Kidney (tissue), 14 donors: ENCODE measurements around the gene USP25. TPM values are rescaled to one million over a fixed set of nuclear protein-coding genes. Genes with fewer than 3 reads are reported as not detected.

Experiments
- DNase-seq, 5 donors: peaks; one replicate each; pipeline ENCODE4 v3.0.0-alpha.2; 2013 to 2020
- FAIRE-seq: peaks from 2 replicates; lab custom pipeline; 2012; peaks lifted over from hg19 to GRCh38; lab: Jason Lieb, UNC
- H3K27ac ChIP-seq, 2 donors: one replicate each; pipeline ENCODE4 v1.7.0; 2013; ENCODE audit warnings: low read depth in 2 of 2, low read length in 2 of 2, inconsistent platforms in 1 of 2
- H3K27me3 ChIP-seq: one replicate; pipeline ENCODE4 v1.7.1; 2013; ENCODE audit warnings: low read length, inconsistent platforms; ENCODE audit not compliant: control insufficient read depth, insufficient read depth
- H3K36me3 ChIP-seq, 3 donors: one replicate each; pipeline versions ENCODE4 v1.7.0 to v1.7.1; 2013; ENCODE audit warnings: low read length in 3 of 3, control low read depth in 1 of 3, inconsistent platforms in 1 of 3; ENCODE audit not compliant: insufficient read depth in 3 of 3, control insufficient read depth in 2 of 3
- H3K4me1 ChIP-seq, 3 donors: one replicate each; pipeline versions ENCODE4 v1.7.0 to v1.7.1; 2013; ENCODE audit warnings: low read length in 3 of 3, inconsistent platforms in 1 of 3, low read depth in 1 of 3; ENCODE audit not compliant: control insufficient read depth in 2 of 3, insufficient read depth in 2 of 3
- H3K4me3 ChIP-seq, 3 donors: one replicate each; pipeline versions ENCODE4 v1.7.0 to v1.8.1; 2013; ENCODE audit warnings: low read length in 3 of 3, control low read depth in 1 of 3, inconsistent platforms in 1 of 3
- H3K9ac ChIP-seq, 3 donors: one replicate each; pipeline versions ENCODE4 v1.7.0 to v1.7.1; 2013; ENCODE audit warnings: low read length in 3 of 3, control low read depth in 1 of 3, inconsistent platforms in 1 of 3
- H3K9me3 ChIP-seq, 3 donors: one replicate each; pipeline versions ENCODE4 v1.7.0 to v1.7.1; 2013; ENCODE audit warnings: low read length in 3 of 3, control low read depth in 1 of 3, inconsistent platforms in 1 of 3; ENCODE audit not compliant: control insufficient read depth in 2 of 3, insufficient read depth in 1 of 3
- intact Hi-C: fragments of 100-400 bp; cut with DNase I; formaldehyde crosslinking; loops from one replicate; pipeline ENCODE4 v1.11.1; 2022
- polyA plus RNA-seq: library from polyadenylated mRNA; stranded (reverse); fragments of 350-450 nt; fragmentation: Illumina TruSeq; extraction: RNeasy Lipid Tissue Mini Kit (QIAGEN cat#74804); gene quantifications from one replicate; pipeline ENCODE4 v1.2.3, GENCODE V29; 2014; ENCODE audit warnings: low read depth, low replicate concordance; ENCODE audit not compliant: insufficient read depth
- total RNA-seq: library from RNA; stranded (reverse); fragmentation: NEBNext Ultra II Directional; extraction: Animal tissue kit (Norgen Biotek cat#: 25700); gene quantifications from one replicate; pipeline ENCODE4 v1.2.1, GENCODE V29; 2021
- TF ChIP-seq, protein P1 (sequence below): IDR thresholded peaks from 3 replicates; pipeline ENCODE4 v1.5.1; 2012; ENCODE audit warnings: mild to moderate bottlenecking, moderate library complexity, borderline replicate concordance; ENCODE audit not compliant: insufficient read depth; ENCODE audit errors: extremely low read depth
- donor health status: control.
- donor health status: control.
- donor health status: control.
- donor health status: control.
- donor health status: control.
- donor health status: DM: yes; HTN: yes; CAD: no.
- donor health status: Normal renal cell carcinoma (clear cell type).

USP25 gene
- total and polyA plus RNA-seq, 2 donors from 2014 or later = 14.0 to 51.6 TPM

DNA sequence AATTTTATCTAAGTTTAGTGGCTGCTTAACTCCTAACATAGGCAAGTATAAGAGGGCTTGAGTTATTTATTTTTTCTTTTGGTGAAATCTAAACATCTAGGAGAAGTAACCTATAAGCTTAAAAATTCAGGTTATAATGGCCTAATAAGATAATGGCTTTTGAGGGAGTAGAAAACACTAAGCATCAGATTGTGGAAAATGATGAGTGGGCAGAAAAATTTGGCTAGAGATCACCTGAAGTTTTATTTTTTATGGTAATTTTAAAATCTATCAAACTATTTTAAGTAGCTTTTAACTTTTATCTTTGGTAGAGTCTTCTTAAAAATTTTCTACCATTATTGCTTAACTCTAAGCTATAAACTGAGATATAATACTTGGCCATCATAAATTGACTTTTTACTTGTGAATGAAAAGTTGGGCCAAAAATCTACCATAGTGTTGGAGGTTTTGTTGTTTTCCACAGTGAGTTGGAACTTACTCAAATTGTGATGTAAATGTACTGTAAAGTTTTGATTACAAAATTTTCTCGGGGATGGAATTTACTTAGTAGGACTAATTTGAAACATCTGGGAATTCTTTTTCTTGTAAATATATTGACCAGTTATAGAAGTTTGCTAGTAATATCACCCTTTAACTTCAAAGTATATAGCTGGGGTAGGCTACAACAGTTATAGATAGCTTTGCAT lies 63.9 kb downstream of the USP25 start:
- intact Hi-C loops = no loop called here
- DNase-seq (no peak), FAIRE-seq (no peak)
- Histone ChIP-seq H3K4me3 (no peak overlapping the region), H3K4me1 (peaks cover 0 to 4% (median 0%) of the 10 kb centered on the region in 3 donors), H3K9me3 (no peaks in the 10 kb centered on the region), H3K9ac (no peak overlapping the region), H3K27me3 (no peaks in the 10 kb centered on the region), H3K27ac (no peak overlapping the region), H3K36me3 (no peaks in the 10 kb centered on the region)
- TF ChIP-seq, protein P1, sequence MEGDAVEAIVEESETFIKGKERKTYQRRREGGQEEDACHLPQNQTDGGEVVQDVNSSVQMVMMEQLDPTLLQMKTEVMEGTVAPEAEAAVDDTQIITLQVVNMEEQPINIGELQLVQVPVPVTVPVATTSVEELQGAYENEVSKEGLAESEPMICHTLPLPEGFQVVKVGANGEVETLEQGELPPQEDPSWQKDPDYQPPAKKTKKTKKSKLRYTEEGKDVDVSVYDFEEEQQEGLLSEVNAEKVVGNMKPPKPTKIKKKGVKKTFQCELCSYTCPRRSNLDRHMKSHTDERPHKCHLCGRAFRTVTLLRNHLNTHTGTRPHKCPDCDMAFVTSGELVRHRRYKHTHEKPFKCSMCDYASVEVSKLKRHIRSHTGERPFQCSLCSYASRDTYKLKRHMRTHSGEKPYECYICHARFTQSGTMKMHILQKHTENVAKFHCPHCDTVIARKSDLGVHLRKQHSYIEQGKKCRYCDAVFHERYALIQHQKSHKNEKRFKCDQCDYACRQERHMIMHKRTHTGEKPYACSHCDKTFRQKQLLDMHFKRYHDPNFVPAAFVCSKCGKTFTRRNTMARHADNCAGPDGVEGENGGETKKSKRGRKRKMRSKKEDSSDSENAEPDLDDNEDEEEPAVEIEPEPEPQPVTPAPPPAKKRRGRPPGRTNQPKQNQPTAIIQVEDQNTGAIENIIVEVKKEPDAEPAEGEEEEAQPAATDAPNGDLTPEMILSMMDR = no peak

- no peaks in the 10 kb centered on the region for H3K36me3 ChIP-seq
- TF ChIP-seq, protein P1 = no peak
- FAIRE-seq = no peak
These were observed 64.6 kb downstream of the USP25 start for GRCh38 chr21:15794277-15794912.

GRCh38 chr21:15795533-15795932 lies 65.8 kb downstream of the USP25 start:
- DNase-seq = no peak
- TF ChIP-seq, protein P1 = no peak
- H3K27me3 ChIP-seq = no peaks in the 10 kb centered on the region
- FAIRE-seq = no peak
- H3K36me3 ChIP-seq = no peaks in the 10 kb centered on the region
- H3K27ac ChIP-seq = no peak overlapping the region
- H3K9ac ChIP-seq = no peak overlapping the region
- H3K9me3 ChIP-seq = no peaks in the 10 kb centered on the region
- H3K4me3 ChIP-seq = no peak overlapping the region
- intact Hi-C loops = no loop called here
- peaks cover 0 to 9% (median 0%) of the 10 kb centered on the region in 3 donors for H3K4me1 ChIP-seq

More at GRCh38 chr21:15794277-15794912, 64.6 kb downstream of the USP25 start:
- Histone ChIP-seq H3K9me3 (no peaks in the 10 kb centered on the region), H3K4me3 (no peak overlapping the region), H3K4me1 (peaks cover 0 to 9% (median 0%) of the 10 kb centered on the region in 3 donors), H3K9ac (no peak overlapping the region), H3K27ac (no peak overlapping the region), H3K27me3 (no peaks in the 10 kb centered on the region)
- intact Hi-C loops = no loop called here
- no peak for DNase-seq
